BLaER1 treated with 17β-estradiol and CSF1 and Interleukin-3, amounts not matched to agents 10 nM and 100 nM (cell line): ENCODE results near the gene SCAMP3.

ENCODE experiments used
- H3K27ac ChIP-seq, 11 experiments: shearing (Covaris generic); formaldehyde crosslinking; 2 replicates each; pipeline ENCODE4 v1.8.1; 2022
- H3K27me3 ChIP-seq, 11 experiments: shearing (Covaris generic); formaldehyde crosslinking; 2 replicates each; pipeline ENCODE4 v1.8.1; 2022
- H3K36me3 ChIP-seq, 11 experiments: shearing (Covaris generic); formaldehyde crosslinking; 2 replicates each; pipeline ENCODE4 v1.8.1; 2022
- H3K4me1 ChIP-seq, 10 experiments: shearing (Covaris generic); formaldehyde crosslinking; 2 replicates each; pipeline ENCODE4 v1.8.1; 2022
- H3K4me2 ChIP-seq, 11 experiments: shearing (Covaris generic); formaldehyde crosslinking; 2 replicates each; pipeline ENCODE4 v1.8.1; 2022
- H3K4me3 ChIP-seq, 10 experiments: shearing (Covaris generic); formaldehyde crosslinking; 2 replicates each; pipeline ENCODE4 v1.8.1; 2022
- H3K9ac ChIP-seq, 11 experiments: shearing (Covaris generic); formaldehyde crosslinking; 2 replicates each; pipeline ENCODE4 v1.8.1; 2022
- H3K9me3 ChIP-seq, 11 experiments: shearing (Covaris generic); formaldehyde crosslinking; replicated peaks in 1 of 11; 2 replicates each; pipeline ENCODE4 v1.8.1; 2022
- H4K20me1 ChIP-seq, 11 experiments: shearing (Covaris generic); formaldehyde crosslinking; 2 replicates each; pipeline ENCODE4 v1.8.1; 2022
- Cebpa-rat ChIP-seq, 11 experiments: shearing (Covaris generic); IDR thresholded peaks; 2 replicates each; pipeline ENCODE4 v1.8.1; 2022

The SCAMP3 gene

GRCh38 chr1:155207806-155208540, 54.2 kb downstream of the SCAMP3 start, which contains the start of gene THBS3:
THBS3 (minus strand) TSS chr1:155207897; CDS start chr1:155207876, 21 bp downstream.
- TF ChIP-seq Cebpa-rat (IDR thresholded peaks at IDR 0.05) = no peak
- H4K20me1 ChIP-seq = no peaks in the 10 kb centered on the region
- peak within 1 kb of the TSS; percentile 83 to 98 (median 94) for H3K4me2 ChIP-seq
- peak within 1 kb of the TSS; percentile 88 to 100 (median 94) for H3K9ac ChIP-seq
- H3K4me3 ChIP-seq = peak within 1 kb of the TSS; percentile 76 to 97 (median 91)
- H3K36me3 ChIP-seq = peaks cover 0 to 22% (median 11%) of the 10 kb centered on the region in 11 experiments; a peak in 13 of 22 replicates
- no peaks in the 10 kb centered on the region for H3K9me3 ChIP-seq
- H3K4me1 ChIP-seq = peaks cover 36 to 48% (median 42%) of the 10 kb centered on the region in 10 experiments
- H3K27ac ChIP-seq = peak within 1 kb of the TSS; percentile 89 to 100 (median 97)
- no peaks in the 10 kb centered on the region for H3K27me3 ChIP-seq

- H4K20me1 ChIP-seq = no peaks in the 10 kb centered on the region
- H3K9ac ChIP-seq = peak overlapping the region; percentile 88 to 100 (median 94); a peak in 21 of 22 replicates
- peak overlapping the region; percentile 89 to 100 (median 97); a peak in 21 of 22 replicates for H3K27ac ChIP-seq
- no peaks in the 10 kb centered on the region for H3K9me3 ChIP-seq
- peak overlapping the region in 9 of 10 experiments; percentile 76 to 97 (median 93); a peak in 16 of 20 replicates for H3K4me3 ChIP-seq
- peak overlapping the region; percentile 83 to 98 (median 94) for H3K4me2 ChIP-seq
- H3K4me1 ChIP-seq = peaks cover 36 to 48% (median 42%) of the 10 kb centered on the region in 10 experiments
- H3K36me3 ChIP-seq = peaks cover 0 to 20% (median 10%) of the 10 kb centered on the region in 11 experiments; a peak in 13 of 22 replicates
- TF ChIP-seq Cebpa-rat (IDR thresholded peaks at IDR 0.05) = no peak
- no peaks in the 10 kb centered on the region for H3K27me3 ChIP-seq
These were observed 55.0 kb downstream of the SCAMP3 start for GRCh38 chr1:155206891-155207805.
